GM19397 (cell line): Measurements from ENCODE around the gene SERPIND1.

Experiments used
- ATAC-seq: cut with Tn5 transposase; IDR thresholded peaks from one replicate; pipeline ENCODE4 v1.9.1; 2021; ENCODE audit warnings: mild to moderate bottlenecking, moderate library complexity; ENCODE audit not compliant: unreplicated experiment

The SERPIND1 gene

DNA sequence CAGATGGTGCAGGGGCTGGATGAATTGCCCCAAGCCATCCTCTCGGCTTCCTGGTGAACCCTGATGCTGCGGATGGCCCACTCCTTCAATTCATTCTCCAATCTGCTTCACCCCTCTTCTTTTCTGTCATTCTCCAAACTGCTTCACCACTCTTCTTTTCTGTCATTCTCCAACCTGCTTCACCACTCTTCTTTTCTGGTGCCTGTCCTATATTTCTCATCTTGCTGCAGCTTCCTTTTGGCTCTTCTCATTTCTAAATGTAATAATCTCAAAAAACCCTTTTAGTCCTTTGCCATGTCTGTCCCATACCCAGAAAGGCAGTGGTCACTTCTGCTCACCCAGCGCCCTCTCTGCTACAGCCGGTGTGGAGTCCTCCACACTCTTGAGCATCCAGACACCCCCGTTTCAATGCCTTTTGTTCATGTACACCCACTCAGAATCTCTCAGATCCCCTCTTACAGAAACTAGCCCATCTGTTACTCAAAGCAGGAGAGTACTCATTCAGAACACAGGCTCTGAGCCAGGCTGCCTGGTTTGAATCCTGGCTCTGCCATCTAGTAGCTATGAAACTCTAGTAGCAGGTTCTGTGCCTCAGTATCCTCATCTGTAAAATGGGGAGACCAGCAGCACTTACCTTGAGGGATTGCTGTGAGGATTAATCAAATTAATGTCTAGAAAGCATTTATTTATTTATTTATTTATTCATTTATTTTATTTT is 14.9 kb downstream of the SERPIND1 start:
- no peak for ATAC-seq

DNA sequence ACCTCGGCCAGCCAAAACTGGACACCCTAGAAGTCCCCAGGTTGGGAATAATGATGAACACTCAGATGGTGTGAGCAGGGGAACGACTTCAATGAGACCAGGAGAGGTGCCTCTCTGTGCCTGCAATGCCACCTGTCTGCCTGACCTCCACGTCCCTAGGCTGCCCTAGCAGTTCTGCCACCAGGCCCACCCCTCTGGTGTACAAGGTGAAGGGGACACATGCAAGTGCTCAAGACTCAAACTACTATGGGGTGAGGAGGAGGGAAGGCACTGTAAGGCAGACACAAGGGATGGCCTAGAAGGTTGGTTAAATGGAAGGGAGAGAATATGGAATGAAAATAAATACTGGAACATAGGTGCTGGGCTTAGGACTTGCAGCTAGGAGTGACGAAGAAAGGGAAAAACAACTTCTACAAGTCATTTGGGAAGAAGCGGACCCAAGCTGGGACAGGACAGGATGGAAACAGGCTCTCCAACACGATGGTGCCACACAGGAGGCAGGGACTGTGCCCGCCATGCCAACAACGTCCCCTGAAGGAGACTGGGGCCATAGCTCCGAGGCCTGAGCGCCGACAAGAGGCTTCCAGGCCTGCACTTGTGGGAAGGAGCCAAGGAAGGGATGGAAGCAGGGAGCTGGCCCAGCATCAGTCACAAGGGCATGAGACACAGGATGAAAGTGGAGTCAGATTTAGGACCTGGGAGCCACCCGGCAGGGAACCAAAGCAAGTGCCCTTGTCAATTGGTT is 18.5 kb downstream of the SERPIND1 start:
- ATAC-seq = no peak

DNA sequence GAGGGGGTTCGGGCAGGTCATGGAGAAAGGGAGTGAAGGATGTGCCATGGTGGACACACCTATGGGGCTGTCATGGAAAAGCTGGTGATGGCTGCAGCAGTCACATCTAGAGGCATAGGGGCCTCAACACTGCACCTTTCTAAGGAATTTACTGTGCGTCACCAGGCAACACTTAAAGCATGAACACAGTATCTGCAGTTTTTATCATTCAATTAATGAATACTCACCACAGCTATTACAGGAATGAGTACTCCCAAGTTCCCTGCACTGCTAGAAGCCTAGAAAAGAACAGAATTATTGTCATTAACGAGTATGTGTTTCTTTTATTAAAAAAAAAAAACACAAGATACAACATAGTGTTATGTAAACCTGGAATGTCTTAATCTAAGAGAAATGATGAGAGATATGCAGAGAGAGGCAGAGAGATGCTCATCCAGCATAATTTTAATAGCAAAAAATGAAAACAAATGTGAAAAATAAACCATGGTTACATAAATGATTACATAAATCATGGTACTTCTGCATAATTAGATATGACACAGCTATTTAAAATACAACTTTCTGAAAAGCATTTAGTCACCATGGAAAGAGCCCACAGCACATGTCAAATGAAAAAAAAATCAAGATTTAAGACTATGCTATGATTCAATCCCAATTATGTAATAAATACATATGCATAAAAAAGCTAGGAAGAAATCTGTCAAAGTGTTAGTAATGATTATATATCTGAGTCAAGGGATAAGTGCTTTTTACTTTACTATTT is 19.2 kb downstream of the SERPIND1 start:
- ATAC-seq = no peak

DNA sequence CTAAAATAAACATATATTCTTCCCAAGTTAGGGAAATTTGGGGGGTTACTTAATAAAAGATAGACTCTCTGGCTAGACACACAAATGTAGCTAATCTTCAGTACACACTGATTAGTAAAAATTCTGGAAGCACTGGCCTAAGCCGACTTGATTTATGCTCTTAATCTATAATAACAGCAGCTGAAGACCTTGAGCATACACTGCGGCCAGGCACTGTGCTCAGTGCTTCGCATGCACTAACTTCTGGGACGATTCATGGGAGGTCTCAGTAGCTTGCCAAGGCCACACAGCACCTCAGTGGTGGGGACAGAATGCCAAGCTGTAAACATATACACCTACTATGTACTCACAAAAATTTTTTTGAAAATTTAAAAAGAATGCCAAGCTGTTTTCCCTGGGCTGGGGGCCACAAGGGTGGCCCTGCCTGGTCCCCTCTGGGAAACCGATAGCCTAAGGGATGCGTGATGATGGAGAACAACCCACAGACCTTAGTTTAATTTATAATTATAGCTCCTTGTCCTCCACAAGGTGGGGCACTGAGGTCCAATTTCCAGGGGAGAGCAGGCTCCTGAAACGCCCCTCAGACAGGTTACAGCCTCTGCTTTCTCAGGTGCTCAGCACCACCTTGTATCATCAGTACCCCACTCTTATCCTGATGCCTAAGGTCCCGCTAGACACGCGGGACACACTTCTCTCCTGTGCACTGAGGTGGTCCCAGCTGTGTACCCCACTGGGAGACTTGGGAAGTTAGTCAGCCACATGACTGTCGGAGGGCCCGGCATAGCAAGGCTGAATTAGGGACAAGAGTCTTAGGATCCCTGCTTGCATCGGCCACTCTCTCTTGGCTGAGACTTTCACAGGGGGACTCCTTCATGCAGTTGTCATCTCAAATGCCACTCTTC is 20.1 kb downstream of the SERPIND1 start:
- no peak for ATAC-seq

DNA sequence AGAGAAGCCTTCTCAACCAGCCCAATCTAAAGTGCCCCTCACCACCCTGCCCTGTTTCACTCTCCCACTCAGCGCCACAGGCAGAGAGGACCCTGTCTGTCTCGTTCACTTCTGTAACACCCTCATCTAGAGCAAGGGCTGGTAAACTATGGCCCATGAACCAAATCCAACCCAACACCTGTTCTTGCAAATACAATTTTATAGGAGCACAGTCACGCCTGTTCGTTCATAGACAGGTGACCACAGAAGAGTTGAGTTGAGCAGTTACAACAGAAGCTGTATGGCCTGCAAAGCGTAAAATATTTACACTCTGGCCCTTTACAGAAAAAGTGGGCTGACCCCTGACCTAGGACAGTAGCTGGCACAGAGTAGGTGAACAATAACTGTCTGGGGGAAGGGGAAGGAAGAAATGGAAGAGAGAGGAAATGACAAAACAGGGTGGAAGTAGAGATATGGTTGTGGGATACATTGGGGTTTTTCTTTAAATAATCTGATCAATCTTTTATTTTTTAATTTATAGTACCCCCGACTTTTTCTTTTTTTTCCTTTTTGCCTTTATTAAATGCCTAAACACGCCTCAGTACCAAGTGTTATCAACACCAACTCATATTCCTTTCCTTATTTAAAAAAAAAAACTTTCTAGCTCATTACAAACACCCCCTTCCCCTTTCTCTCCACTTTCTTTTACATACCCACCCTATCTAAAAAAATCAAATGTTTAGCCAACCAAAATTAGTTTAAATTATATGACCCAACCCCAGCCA is 20.9 kb downstream of the SERPIND1 start:
- ATAC-seq = no peak

DNA sequence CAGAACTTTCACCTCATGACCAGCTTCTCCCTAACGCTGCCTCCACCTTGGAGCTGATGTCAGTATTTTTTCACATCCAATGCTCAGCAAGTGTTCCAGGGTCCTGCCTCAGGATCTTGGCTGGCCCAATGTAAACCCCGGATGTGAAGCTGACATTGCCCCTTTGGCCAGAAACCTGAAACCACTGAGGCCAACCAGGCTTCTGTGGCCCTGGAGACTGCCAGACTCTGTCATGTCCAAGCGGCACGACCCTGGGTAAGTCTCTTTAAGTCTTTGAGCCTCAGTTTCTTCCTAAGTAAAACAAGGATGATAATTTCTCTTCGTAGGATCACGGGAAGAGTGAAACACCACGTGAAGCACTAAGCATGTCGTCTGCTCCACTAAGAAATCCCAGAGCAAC is 22.8 kb downstream of the SERPIND1 start:
- ATAC-seq = no peak

DNA sequence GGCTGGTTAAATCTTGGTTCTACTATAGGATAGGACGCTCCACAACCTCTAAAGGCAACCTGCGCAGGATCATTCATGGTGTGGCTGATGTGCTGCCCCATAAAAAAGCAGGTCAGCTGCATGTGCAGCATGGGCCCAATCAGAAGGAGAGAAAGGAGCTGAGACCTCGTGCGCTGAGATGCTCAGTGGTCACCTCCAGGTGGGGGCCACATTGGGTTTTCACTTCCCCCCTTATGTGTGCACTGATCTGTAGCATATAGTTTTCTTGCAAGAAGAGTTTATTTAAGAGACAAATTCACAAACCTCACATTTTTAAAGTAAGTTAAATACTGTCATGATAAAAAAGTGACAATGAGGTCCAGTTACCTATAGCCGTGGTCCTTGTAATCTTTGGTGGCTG is 24.3 kb downstream of the SERPIND1 start:
- no peak for ATAC-seq

DNA sequence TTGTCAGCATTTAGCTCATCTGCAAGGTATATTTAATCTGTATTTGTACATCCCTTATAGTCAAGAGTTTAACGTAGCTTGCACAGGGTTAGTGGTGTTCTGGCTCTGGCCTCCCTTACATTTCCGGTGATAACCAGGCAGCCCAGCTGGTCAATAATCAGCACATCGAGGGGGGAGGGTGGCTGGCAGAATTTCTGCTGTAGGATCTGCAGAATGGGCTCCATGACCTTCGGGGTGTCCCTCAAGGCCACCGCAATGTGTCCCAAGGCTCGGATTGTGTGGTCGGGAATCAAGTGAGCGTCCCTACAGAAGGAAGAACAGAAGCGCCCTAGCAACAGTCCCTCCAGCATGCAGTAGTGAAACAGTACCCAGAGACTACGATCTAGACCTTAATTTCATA is 25.1 kb downstream of the SERPIND1 start:
- ATAC-seq = no peak

DNA sequence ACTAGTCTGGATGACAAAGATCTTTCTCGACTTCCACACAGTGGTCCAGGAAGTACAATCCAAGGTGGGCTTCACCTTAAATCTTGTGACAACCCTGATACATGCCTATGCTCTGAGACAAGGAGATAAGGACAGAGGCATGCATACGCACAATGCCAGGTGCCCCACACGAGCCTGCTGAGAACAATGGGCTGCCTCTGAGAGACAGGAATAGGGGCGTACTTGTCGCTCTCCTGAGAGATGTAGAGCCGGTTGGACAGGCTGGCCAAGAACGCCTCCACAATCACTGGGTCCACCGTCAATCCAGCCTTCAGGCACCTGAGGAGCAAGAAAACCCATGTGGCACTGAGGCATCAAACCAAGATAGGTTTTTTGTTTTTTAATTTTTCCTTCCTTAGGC is 25.5 kb downstream of the SERPIND1 start:
- ATAC-seq = no peak

DNA sequence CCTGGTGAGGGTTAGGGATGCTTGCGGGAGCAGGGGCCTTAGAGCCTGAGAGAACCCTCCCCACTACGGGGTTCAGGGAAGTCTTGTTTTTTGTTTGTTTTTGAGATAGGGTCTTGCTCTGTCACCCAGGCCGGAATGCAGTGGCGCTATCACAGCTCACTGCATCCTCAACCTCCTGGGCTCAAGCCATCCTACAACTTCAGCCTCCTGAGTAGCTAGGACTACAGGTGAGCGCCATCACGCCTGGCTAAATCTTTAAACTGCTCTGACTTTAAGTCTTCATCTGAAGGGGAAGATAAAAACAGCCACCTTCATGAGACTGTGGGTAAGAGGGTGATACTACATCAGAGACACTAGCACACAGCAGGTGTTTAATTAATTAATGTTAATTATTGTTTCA is 28.5 kb downstream of the SERPIND1 start:
- ATAC-seq = no peak

DNA sequence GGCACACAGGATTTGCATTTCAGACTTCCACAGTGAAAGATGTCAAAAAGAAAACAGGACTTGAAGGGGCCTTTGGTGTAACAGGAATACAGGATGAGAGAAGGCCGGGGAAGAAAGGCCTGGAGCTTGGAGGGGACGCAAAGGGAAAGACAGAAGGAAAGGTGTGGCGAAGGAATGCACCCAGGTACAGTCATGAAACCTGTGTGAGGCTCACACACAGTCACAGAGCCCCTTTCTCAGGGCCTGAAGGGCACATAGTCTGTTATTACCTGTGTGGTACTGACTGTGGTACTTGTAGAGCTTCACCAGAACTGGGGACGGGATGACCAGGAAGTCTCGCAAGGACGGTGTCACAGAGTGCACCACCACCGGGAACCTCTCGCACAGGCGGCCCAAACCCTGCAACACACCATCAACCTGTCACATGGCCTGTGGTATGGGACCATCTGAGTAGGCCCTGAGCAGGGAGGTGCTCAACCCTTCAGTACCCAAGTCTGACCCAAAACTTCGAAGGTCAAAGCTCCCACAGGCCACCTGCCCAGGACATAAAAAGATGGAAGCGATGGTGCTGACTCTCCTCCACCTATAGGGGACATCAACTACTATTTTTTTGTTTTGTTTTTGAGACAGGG is 29.1 kb downstream of the SERPIND1 start:
- no peak for ATAC-seq

DNA sequence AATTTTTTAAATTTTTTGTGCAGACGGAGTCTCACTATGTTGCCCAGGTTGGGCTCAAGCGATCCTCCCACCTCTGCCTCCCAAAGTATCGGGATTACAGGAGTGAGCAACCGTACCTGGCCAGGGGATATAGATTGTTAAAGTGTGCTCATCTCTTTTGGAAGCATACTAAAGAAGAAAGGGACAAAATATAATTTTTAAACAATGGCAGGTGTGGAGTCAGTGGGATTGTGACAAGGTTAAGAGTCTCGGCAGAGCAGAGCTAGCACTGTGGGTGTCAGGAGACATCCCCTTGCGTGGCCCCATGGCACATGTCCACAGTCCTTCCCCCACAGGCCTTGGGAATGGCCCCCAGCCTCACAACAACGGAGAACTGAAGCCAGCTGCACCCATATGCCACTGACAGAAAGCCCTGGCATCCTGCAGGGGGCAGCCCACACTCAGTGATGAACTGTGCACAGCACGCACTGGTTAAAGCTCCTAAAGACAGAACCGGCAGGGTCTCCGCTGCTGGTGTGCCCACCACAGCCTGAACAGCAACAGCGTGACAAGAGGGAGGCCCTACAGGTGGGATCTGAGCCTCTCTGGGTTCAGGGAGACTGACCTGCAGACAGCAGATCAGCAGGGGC is 29.9 kb downstream of the SERPIND1 start:
- no peak for ATAC-seq

DNA sequence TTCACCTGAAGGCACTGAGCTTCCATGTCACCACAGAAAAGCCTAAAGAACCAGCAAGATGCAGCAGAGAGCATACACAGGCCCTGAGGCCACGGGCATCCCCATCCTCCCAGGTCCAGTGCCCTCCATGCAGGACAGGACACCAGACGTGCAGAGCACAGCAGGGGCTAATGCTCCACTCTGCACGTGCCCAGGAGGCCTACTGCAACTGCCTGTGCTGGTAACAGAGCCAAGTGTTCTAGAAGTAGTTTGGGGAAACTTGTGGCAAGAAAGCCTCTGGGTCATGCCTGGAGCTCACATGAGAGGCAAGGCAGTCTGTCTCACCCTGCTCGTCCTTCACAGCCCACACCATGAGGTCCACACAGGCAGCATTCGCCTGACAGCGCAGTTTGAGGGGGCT is 30.7 kb downstream of the SERPIND1 start:
- no peak for ATAC-seq

DNA sequence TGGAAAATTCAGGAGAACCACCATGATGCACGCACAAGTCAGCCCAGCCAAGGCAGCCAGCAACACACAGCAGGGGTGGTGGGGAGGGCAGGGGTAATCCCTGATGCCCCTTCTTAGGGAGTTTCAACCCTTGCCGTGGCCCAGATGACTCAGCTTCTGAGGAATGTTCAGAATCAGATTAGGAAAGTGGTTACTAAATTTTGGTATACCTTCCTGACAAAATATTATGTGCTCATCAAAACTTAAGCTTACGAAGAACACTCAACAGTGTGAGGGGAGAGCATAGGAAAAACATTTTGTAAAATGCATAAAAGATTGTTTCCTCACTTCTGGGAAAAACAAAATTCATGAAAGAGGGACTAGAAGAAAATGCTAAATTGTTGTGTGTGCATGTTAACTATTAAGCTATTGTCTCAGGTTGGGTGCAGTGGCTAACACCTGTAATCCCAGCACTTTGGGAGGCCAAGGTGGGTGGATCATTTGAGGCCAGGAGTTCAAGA is 32.1 kb downstream of the SERPIND1 start:
- ATAC-seq = no peak

DNA sequence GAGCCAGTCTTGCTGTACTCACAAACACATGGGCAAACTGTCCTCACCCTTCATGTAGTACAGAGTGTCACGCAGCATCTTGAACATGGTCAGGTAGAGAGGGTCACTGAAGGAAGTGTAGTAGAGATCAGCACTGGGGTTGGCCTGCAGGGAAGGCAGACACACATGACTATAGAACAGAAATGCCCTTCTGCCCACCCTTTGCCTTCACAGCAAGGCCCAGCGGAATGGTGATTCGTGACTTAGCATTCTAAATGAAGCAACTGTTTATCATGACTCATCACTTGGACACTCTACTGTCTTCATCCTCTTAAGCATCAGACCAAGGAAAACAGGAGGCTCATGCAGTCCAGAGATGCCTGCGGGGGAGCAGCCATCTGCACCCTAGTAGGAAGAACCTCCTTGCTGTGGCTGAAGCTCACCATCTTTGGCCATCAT is 33.4 kb downstream of the SERPIND1 start:
- no peak for ATAC-seq

DNA sequence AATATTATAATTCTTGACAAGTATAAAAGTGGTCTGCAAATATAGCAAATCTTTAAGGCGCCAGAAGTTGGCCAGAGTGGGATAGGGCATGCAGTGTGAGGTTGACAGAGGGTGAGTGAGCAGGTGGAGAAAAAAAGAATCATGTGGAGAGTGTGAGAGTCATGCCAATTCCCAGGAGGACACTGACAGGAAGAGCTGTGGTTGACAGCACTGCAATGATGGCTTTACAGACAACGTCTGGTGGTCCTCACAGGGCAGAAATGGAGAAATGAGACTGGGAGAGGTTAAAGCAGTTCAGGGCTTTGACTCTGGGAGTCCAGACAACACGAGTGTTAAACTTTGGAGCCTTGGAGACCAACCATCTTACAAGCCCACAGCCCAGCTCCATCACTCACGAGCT is 34.9 kb downstream of the SERPIND1 start:
- ATAC-seq = no peak

DNA sequence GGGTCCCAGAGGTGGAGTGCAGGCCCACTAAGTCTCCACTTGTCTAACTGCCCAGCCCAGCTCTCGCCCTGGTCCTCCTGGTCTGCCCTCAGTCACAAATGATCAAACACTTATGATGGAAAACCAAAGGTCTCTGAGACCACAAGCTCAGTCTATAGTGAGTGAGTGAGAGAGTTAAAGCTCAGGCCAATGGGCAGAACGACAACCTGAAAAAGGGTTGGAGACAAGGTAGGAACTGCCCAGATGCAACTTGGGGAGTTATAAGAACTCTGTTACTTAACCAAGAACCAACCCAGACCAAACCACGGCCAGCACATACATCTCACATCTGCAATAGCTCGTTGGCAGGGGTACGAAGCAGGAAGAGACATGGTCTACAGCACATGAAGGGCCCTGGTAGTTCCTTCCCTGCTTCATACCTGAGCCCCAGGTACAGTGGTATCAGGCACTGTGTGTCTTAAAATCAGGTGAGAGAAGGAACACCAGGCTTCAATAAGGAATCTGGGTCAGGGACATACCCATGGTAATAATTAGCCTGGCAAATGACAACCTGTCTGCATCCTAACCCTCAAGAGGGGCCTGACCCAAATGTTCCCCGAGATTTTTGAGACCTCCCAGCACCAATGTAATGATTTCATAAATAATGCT is 35.7 kb downstream of the SERPIND1 start:
- ATAC-seq = no peak

DNA sequence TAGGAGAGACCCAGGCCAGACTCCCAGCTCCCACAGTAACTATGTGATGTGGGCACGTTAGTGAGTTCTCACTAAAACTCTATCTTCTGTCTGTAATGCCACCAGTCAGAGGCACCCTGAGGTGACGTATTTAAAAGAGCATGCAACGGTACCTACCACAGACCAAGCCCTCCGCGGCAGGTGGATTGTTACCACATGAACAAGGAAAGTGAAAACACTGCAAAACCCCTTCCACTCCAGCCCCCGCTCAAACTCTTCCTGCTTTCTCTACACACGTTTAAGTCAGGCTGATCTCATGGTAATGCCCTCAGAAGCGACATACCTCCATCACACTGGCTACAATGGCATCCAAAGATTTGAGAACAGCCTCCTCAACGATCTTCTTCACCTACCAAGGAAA is 36.7 kb downstream of the SERPIND1 start:
- no peak for ATAC-seq
